RPMI8226 (cell line): ENCODE data around the gene USO1.
A peak's percentile ranks its signal among the peaks of the same experiment; 100 is the strongest.

Experiments
- DNase-seq: peaks from one replicate; pipeline ENCODE4 v3.0.0-alpha.2; 2015

USO1 gene

GRCh38 chr4:75845992-75846391 is 121.6 kb downstream of the USO1 start:
- no peak for DNase-seq

DNA sequence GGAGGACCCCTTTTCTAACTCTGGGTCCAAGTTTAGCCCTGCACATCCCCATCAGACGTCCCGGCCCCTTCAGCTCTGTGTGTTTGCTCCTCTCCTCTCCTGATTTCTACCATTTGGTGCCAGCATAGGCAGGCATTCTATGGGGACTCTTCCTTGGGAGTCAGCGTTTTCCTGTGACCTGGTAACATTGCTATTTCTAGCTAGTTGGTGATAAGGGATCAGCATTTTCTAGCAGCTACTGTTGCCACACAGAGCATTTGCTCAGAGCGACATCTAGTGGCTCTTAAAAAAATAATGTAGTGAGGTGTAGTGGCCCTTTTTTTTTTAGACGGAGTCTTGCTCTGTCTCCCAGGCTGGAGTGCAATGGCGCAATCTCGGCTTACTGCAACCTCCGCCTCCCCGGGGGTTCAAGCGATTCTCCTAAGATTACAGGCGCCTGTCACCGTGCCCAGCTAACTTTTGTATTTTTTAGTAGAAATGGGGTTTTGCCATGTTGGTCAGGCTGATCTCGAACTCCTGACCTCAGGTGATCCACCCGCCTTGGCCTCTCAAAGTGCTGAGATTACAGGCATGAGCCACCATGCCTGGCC is 123.9 kb downstream of the USO1 start:
- peak; percentile 76 for DNase-seq

GRCh38 chr4:75848891-75849290 is 124.5 kb downstream of the USO1 start:
- DNase-seq, result no peak

- DNase-seq, result no peak
Observed at GRCh38 chr4:75849461-75849860, 125.1 kb downstream of the USO1 start.

- no peak for DNase-seq
Observed at GRCh38 chr4:75858721-75859120, 134.3 kb downstream of the USO1 start.

- no peak for DNase-seq
Observed at GRCh38 chr4:75860606-75861005, 136.2 kb downstream of the USO1 start.
